Calu3 (cell line): ENCODE data around the gene CLBA1. TPM values are rescaled to one million over a fixed set of nuclear protein-coding genes. Genes with fewer than 3 reads are reported as not detected.

ENCODE experiments used
- Bru-seq: library from RNA; stranded (reverse); fragments of 400-500 nt; gene quantifications from one replicate; lab custom pipeline; 2021; lab: Mats Ljungman, UMichigan
- BruChase-seq, 2 experiments: library from RNA; stranded (reverse); fragments of 400-500 nt; gene quantifications; one replicate each; lab custom pipeline; 2021; lab: Mats Ljungman, UMichigan
- BruUV-seq: library from RNA; stranded (reverse); fragments of 400-500 nt; replicated peaks from 2 replicates; lab custom pipeline; 2021; lab: Mats Ljungman, UMichigan
- CTCF ChIA-PET: fragments of 300-600 bp; sonication (Branson Sonifier 250); formaldehyde crosslinking; loops from one replicate; lab custom pipeline; 2022; ENCODE audit warnings: antibody characterized with exemption; lab: Charles Lee
- DNase-seq: peaks from one replicate; pipeline ENCODE4 v3.0.0; 2022
- H3K27ac Mint-ChIP-seq: one replicate; pipeline ENCODE4 v1.8.0; 2022; ENCODE audit warnings: mixed read lengths; ENCODE audit not compliant: unreplicated experiment
- H3K27me3 Mint-ChIP-seq: one replicate; pipeline ENCODE4 v1.8.0; 2022; ENCODE audit warnings: mixed read lengths; ENCODE audit not compliant: unreplicated experiment
- H3K36me3 Mint-ChIP-seq: one replicate; pipeline ENCODE4 v1.8.0; 2022; ENCODE audit warnings: mild to moderate bottlenecking, moderate library complexity, mixed read lengths; ENCODE audit not compliant: insufficient read depth, unreplicated experiment
- H3K4me1 Mint-ChIP-seq: one replicate; pipeline ENCODE4 v1.8.0; 2022; ENCODE audit warnings: mild to moderate bottlenecking, low read depth, mixed read lengths; ENCODE audit not compliant: unreplicated experiment
- H3K4me3 Mint-ChIP-seq: one replicate; pipeline ENCODE4 v1.8.0; 2022; ENCODE audit warnings: mild to moderate bottlenecking, low read depth, moderate library complexity, mixed read lengths; ENCODE audit not compliant: unreplicated experiment
- H3K9me3 Mint-ChIP-seq: one replicate; pipeline ENCODE4 v1.8.0; 2022; ENCODE audit warnings: low read depth, mixed read lengths; ENCODE audit not compliant: unreplicated experiment
- CTCF ChIP-seq: fragments of 200-600 bp; IDR thresholded peaks from one replicate; pipeline ENCODE4 v1.8.0; 2022; ENCODE audit warnings: antibody characterized with exemption; ENCODE audit not compliant: unreplicated experiment
- intact Hi-C: fragments of 100-400 bp; cut with micrococcal nuclease; formaldehyde crosslinking; loops from one replicate; pipeline ENCODE4 v1.10.0; 2022; ENCODE audit not compliant: unreplicated experiment
- long read RNA-seq: library from polyadenylated mRNA; stranded (forward); transcript quantifications from one replicate; pipeline ENCODE4 v2.0.0, GENCODE V29; 2022
- total RNA-seq: library from RNA; stranded (reverse); gene quantifications from 2 replicates; pipeline ENCODE4 v1.2.3, GENCODE V29; 2022

The CLBA1 gene
- 12.8 and 13.8 TPM in 2 replicates for total RNA-seq
- percentile 50 among the genes with signal in this experiment for Bru-seq, nascent RNA
- BruChase-seq, experiment 1, labeled RNA remaining after a 6-hour chase: percentile 52 among the genes with signal in this experiment
- percentile 56 among the genes with signal in this experiment for BruChase-seq, experiment 2, labeled RNA remaining after a 2-hour chase
- long read RNA-seq, partial matches to known transcripts: 0 of 17 reads
- long read RNA-seq, other reads (novel, unspliced or antisense): 11 of 17 reads

GRCh38 chr14:104985675-104986486 lies at the start of gene CLBA1:
Gene CLBA1, plus strand, starts transcription at chr14:104985788. Its CDS starts 644 bp downstream, at chr14:104986432.
- Mint-ChIP-seq H3K4me3 (peak within 1 kb of the TSS; percentile 76), H3K4me1 (peaks cover 17% of the 10 kb centered on the region), H3K27me3 (no peaks in the 10 kb centered on the region), H3K36me3 (peaks cover 42% of the 10 kb centered on the region), H3K9me3 (no peaks in the 10 kb centered on the region), H3K27ac (peak within 1 kb of the TSS; percentile 84)
- peak; percentile 90 for DNase-seq
- CTCF ChIA-PET: interaction anchor here (0.7 to 1.1 kb wide), 3 partner anchors 13 to 233 kb away, joined by 3 read pairs; partner anchors contain the start of gene SIVA1
- no peak for TF ChIP-seq CTCF
- intact Hi-C loops: no loop called here
- BruUV-seq: TSS peak; percentile 62

GRCh38 chr14:104935955-104936354 lies 49.6 kb upstream of the CLBA1 start:
- CTCF ChIA-PET: no interaction called here
- no TSS peak for BruUV-seq
- no peaks in the 10 kb centered on the region for H3K27me3 Mint-ChIP-seq
- intact Hi-C loops: no loop called here
- DNase-seq: no peak
- H3K9me3 Mint-ChIP-seq: no peaks in the 10 kb centered on the region
- H3K4me1 Mint-ChIP-seq: no peaks in the 10 kb centered on the region
- peaks cover 13% of the 10 kb centered on the region for H3K36me3 Mint-ChIP-seq
- no peak for TF ChIP-seq CTCF
- no peak overlapping the region for H3K4me3 Mint-ChIP-seq
- H3K27ac Mint-ChIP-seq: no peak overlapping the region

GRCh38 chr14:104936361-104937155 lies 49.0 kb upstream of the CLBA1 start:
- Mint-ChIP-seq H3K4me1 (no peaks in the 10 kb centered on the region), H3K36me3 (peaks cover 13% of the 10 kb centered on the region), H3K9me3 (no peaks in the 10 kb centered on the region), H3K27ac (no peak overlapping the region), H3K27me3 (no peaks in the 10 kb centered on the region), H3K4me3 (no peak overlapping the region)
- no TSS peak for BruUV-seq
- no peak for TF ChIP-seq CTCF
- intact Hi-C loops: no loop called here
- DNase-seq: no peak
- CTCF ChIA-PET: interaction anchor here (0.7 kb wide), 1 partner anchor 36 kb away, joined by 4 read pairs; no protein-coding TSS in a partner anchor

GRCh38 chr14:104937161-104937560 lies 48.4 kb upstream of the CLBA1 start:
- no peak overlapping the region for H3K4me3 Mint-ChIP-seq
- DNase-seq: no peak
- intact Hi-C loops: no loop called here
- peaks cover 13% of the 10 kb centered on the region for H3K36me3 Mint-ChIP-seq
- H3K4me1 Mint-ChIP-seq: no peaks in the 10 kb centered on the region
- BruUV-seq: no TSS peak
- no peak overlapping the region for H3K27ac Mint-ChIP-seq
- H3K27me3 Mint-ChIP-seq: no peaks in the 10 kb centered on the region
- TF ChIP-seq CTCF: no peak
- no peaks in the 10 kb centered on the region for H3K9me3 Mint-ChIP-seq
- CTCF ChIA-PET: interaction anchor here (0.7 kb wide), 1 partner anchor 37 kb away, joined by 4 read pairs; no protein-coding TSS in a partner anchor
